IPS-18a (cell line): ENCODE measurements around the gene RPL38.

Source experiments
- H3K27ac ChIP-seq: one replicate; pipeline ENCODE4 v1.5.1; 2013; ENCODE audit warnings: low read length
- H3K27me3 ChIP-seq: one replicate; pipeline ENCODE4 v1.6.1; 2013; ENCODE audit warnings: mild to moderate bottlenecking, low read length; ENCODE audit not compliant: control insufficient read depth, insufficient read depth
- H3K36me3 ChIP-seq: one replicate; pipeline ENCODE4 v1.6.1; 2013; ENCODE audit warnings: low read depth, low read length; ENCODE audit not compliant: control insufficient read depth
- H3K4me1 ChIP-seq: one replicate; pipeline ENCODE4 v1.6.1; 2013; ENCODE audit warnings: low read depth, low read length; ENCODE audit not compliant: control insufficient read depth
- H3K4me3 ChIP-seq: one replicate; pipeline ENCODE4 v1.5.1; 2013; ENCODE audit warnings: low read length
- H3K9ac ChIP-seq: one replicate; pipeline ENCODE4 v1.6.1; 2013; ENCODE audit warnings: mild to moderate bottlenecking, low read length, moderate library complexity
- H3K9me3 ChIP-seq: one replicate; pipeline ENCODE4 v1.6.1; 2013; ENCODE audit warnings: low read depth, low read length; ENCODE audit not compliant: control insufficient read depth

RPL38 gene

GRCh38 chr17:74201250-74201649 is 2.2 kb upstream of the RPL38 start:
- H3K27ac ChIP-seq, result no peak overlapping the region
- H3K9ac ChIP-seq, result no peak overlapping the region
- H3K36me3 ChIP-seq, result peaks cover 22% of the 10 kb centered on the region
- H3K9me3 ChIP-seq, result no peaks in the 10 kb centered on the region
- peaks cover 12% of the 10 kb centered on the region for H3K4me1 ChIP-seq
- peaks cover 14% of the 10 kb centered on the region for H3K27me3 ChIP-seq
- H3K4me3 ChIP-seq, result no peak overlapping the region

- no peak overlapping the region for H3K4me3 ChIP-seq
- peaks cover 26% of the 10 kb centered on the region for H3K36me3 ChIP-seq
- no peaks in the 10 kb centered on the region for H3K9me3 ChIP-seq
- H3K27me3 ChIP-seq, result peaks cover 14% of the 10 kb centered on the region
- H3K9ac ChIP-seq, result no peak overlapping the region
- H3K27ac ChIP-seq, result no peak overlapping the region
- H3K4me1 ChIP-seq, result peaks cover 12% of the 10 kb centered on the region
Observed at GRCh38 chr17:74201948-74202347, 1.5 kb upstream of the RPL38 start.

- Histone ChIP-seq H3K27ac (no peak overlapping the region), H3K27me3 (peaks cover 14% of the 10 kb centered on the region), H3K9me3 (no peaks in the 10 kb centered on the region), H3K4me3 (peak overlapping the region; percentile 98), H3K9ac (no peak overlapping the region), H3K36me3 (peaks cover 35% of the 10 kb centered on the region), H3K4me1 (peaks cover 12% of the 10 kb centered on the region)
Observed at GRCh38 chr17:74202938-74203337, 540 bp upstream of the RPL38 start.

DNA sequence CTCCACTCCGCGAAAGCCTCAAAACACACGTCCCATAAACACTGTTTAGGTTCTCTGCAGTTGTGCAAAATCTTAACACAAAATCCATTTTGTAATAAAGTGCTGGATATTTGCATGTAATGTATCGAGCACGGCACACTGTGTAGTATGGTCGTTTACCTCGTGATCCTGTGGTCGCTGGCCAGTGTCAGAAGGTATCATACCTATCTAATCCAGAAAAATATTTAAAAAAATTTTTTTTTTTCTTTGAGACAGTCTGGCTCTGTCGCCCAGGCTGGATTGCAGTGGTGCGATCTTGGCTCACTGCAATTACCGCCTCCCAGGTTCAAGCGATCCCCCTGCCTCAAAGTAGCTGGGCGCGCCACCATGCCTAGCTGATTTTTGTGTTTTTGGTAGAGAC is 996 bp downstream of the RPL38 start:
- Histone ChIP-seq H3K36me3 (peaks cover 51% of the 10 kb centered on the region), H3K4me3 (peak overlapping the region; percentile 98), H3K9ac (peak overlapping the region; percentile 100), H3K4me1 (peaks cover 12% of the 10 kb centered on the region), H3K9me3 (no peaks in the 10 kb centered on the region), H3K27ac (peak overlapping the region; percentile 96), H3K27me3 (peaks cover 11% of the 10 kb centered on the region)

DNA sequence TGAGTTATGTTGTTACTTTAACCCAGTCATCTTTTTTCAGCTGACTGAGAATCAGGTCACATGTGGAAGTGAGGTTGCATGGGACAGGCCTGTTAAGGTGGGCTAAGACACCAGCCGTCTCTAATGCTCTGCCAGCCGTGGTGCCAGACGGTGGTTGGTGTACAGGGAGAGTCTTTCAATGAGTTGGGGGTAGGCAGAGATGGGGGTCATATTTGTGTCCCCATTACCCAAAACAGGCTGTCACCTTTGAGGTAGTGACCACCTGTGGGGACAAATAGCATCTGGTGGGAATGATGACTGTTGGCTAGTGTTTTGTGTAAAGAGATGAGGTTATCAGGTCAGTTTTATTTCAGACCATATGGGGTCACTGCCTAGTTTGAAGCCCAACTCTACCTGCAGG is 1.8 kb downstream of the RPL38 start:
- Histone ChIP-seq H3K4me1 (peaks cover 9% of the 10 kb centered on the region), H3K36me3 (peaks cover 59% of the 10 kb centered on the region), H3K27me3 (peaks cover 5% of the 10 kb centered on the region), H3K9me3 (no peaks in the 10 kb centered on the region), H3K27ac (no peak overlapping the region), H3K9ac (peak overlapping the region; percentile 100), H3K4me3 (peak overlapping the region; percentile 98)

GRCh38 chr17:74206332-74206818 is 2.9 kb downstream of the RPL38 start:
- Histone ChIP-seq H3K36me3 (peaks cover 59% of the 10 kb centered on the region), H3K9ac (no peak overlapping the region), H3K27me3 (peaks cover 1% of the 10 kb centered on the region), H3K27ac (no peak overlapping the region), H3K4me1 (peaks cover 19% of the 10 kb centered on the region), H3K9me3 (no peaks in the 10 kb centered on the region), H3K4me3 (no peak overlapping the region)

DNA sequence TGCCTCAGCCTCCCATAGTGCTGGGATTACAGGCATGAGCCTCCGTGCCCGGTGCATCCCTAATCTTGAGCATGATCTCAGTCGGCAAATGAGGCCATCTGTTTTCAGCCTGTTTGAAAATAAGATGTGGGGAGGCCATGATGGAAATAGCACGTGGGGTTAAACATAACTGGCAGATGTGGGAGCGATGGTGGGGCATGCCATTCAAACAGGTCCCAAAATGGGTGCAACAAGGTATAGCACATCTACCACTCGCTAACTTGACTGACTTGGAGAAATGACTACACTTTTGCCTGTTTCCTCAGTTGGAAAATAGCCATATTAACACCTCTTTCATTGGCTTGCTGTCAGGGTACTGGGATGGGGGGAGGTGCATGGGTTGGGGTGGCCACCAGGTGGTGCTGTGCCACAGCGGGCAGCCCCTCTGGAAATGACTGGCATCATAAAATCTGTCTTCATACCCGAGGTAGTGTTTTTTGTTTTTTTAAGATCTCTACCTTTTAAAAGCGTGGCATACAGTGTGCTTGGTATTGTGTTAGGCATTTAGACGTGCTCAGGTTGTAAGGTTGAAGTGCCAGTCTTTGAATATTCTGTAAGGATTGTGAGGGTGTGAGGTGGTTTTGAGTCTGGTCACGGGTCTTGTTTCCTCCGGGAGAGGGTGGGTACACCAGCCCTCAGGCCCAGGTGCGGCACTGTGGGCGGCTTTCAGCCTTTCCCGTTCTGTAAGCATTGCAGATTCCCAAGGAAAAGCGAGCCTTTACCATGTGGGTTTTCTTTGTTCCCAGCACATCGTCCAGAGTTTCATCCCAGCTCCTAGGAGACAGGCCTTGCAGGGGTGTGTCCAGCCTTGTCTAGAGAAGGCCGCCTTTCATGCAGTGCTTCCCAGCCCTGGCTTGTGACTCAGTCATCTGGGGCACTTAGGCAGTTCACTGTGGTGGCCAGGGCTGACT is 7.0 kb downstream of the RPL38 start:
- H3K36me3 ChIP-seq, result peaks cover 45% of the 10 kb centered on the region
- no peak overlapping the region for H3K27ac ChIP-seq
- H3K9me3 ChIP-seq, result no peaks in the 10 kb centered on the region
- no peak overlapping the region for H3K9ac ChIP-seq
- H3K27me3 ChIP-seq, result peaks cover 36% of the 10 kb centered on the region
- peak overlapping the region; percentile 71 for H3K4me3 ChIP-seq
- H3K4me1 ChIP-seq, result peaks cover 29% of the 10 kb centered on the region

GRCh38 chr17:74211141-74211911 is 7.8 kb downstream of the RPL38 start:
- peak overlapping the region; percentile 24 for H3K9ac ChIP-seq
- H3K27ac ChIP-seq, result no peak overlapping the region
- peaks cover 28% of the 10 kb centered on the region for H3K4me1 ChIP-seq
- peaks cover 36% of the 10 kb centered on the region for H3K36me3 ChIP-seq
- H3K9me3 ChIP-seq, result no peaks in the 10 kb centered on the region
- H3K27me3 ChIP-seq, result peaks cover 36% of the 10 kb centered on the region
- peak overlapping the region; percentile 71 for H3K4me3 ChIP-seq

DNA sequence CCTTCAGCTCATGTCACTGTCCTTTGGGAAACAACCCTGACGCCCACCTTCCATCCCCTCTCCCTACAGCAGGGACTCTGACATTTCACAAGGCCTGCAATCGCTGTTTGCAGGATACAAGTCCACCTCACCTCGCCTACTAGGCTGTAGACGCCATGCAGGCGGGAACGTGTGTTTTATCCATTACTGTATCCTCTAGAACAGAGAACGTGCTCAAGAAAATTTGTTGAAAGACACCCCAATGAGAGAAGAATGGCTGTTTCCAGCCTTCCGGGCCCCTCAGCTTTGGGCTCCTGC is 8.4 kb downstream of the RPL38 start:
- Histone ChIP-seq H3K4me1 (peaks cover 28% of the 10 kb centered on the region), H3K36me3 (peaks cover 33% of the 10 kb centered on the region), H3K27ac (no peak overlapping the region), H3K4me3 (peak overlapping the region; percentile 71), H3K27me3 (peaks cover 36% of the 10 kb centered on the region), H3K9me3 (no peaks in the 10 kb centered on the region), H3K9ac (peak overlapping the region; percentile 24)

DNA sequence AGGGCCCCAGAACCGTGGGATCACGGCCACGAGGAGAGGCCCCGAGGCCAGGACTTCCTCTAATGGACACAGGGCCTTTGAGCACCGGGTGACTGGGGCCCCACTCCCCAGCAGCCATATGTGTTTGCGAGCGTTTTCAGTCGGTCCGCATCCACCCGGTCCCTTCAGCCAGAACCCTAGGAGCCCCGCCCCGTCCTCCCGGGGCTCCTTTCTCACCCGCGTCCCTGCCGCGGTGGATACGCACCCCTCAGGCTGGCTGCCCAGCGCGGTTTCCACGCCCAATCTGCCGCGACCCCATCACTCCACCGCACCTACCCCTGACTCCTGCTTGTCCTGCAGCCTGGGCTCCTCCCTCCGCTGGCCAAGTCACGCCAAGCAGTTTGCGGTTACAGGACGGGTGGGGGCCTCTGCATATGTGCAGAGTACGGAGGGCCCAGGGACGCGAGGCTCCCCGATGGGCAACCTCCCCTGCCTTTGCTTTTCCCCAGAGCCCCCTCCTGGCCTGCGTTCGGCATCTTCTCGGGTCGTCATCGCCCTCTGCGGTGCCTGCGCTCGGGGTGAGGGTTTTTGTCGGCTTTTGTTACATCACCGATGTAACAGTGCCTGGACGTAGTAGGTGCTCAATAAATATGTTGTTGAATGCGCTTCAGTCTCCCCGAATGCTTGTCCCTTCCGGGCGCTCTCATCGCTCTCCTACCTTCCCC is 8.9 kb downstream of the RPL38 start:
- peaks cover 28% of the 10 kb centered on the region for H3K4me1 ChIP-seq
- peaks cover 29% of the 10 kb centered on the region for H3K36me3 ChIP-seq
- H3K27me3 ChIP-seq, result peaks cover 36% of the 10 kb centered on the region
- H3K9me3 ChIP-seq, result no peaks in the 10 kb centered on the region
- no peak overlapping the region for H3K27ac ChIP-seq
- peak overlapping the region; percentile 24 for H3K9ac ChIP-seq
- H3K4me3 ChIP-seq, result peak overlapping the region; percentile 71
